Measurements from ENCODE around the gene PGBD5.

Gene PGBD5

GRCh38 chr1:230392536-230392909, 33.6 kb downstream of the PGBD5 start:
- no peak for DNase-seq (ENCODE audit: low read depth)
- H3K4me3 ChIP-seq (ENCODE audit: control insufficient read depth, low read depth, low read length) = no peak overlapping the region
- TF ChIP-seq CTCF (IDR thresholded peaks at IDR 0.05; ENCODE audit: control insufficient read depth, insufficient read depth, low read depth, low read length, missing control alignments) = no peak

- no peak overlapping the region for H3K4me3 ChIP-seq (ENCODE audit: control insufficient read depth, low read depth, low read length)
- TF ChIP-seq CTCF (IDR thresholded peaks at IDR 0.05; ENCODE audit: control insufficient read depth, insufficient read depth, low read depth, low read length, missing control alignments) = no peak
- DNase-seq (ENCODE audit: low read depth) = no peak
Observed at GRCh38 chr1:230391776-230392535, 34.2 kb downstream of the PGBD5 start.

- H3K4me3 ChIP-seq (ENCODE audit: control insufficient read depth, low read depth, low read length) = no peak overlapping the region
- no peak for DNase-seq (ENCODE audit: low read depth)
- TF ChIP-seq CTCF (IDR thresholded peaks at IDR 0.05; ENCODE audit: control insufficient read depth, insufficient read depth, low read depth, low read length, missing control alignments) = no peak
Observed at GRCh38 chr1:230390371-230390770, 35.8 kb downstream of the PGBD5 start.

- no peak for TF ChIP-seq CTCF (IDR thresholded peaks at IDR 0.05; ENCODE audit: control insufficient read depth, insufficient read depth, low read depth, low read length, missing control alignments)
- H3K4me3 ChIP-seq (ENCODE audit: control insufficient read depth, low read depth, low read length) = no peak overlapping the region
- no peak for DNase-seq (ENCODE audit: low read depth)
Observed at GRCh38 chr1:230387876-230388275, 38.3 kb downstream of the PGBD5 start.

GRCh38 chr1:230387296-230387695, 38.8 kb downstream of the PGBD5 start:
- TF ChIP-seq CTCF (IDR thresholded peaks at IDR 0.05; ENCODE audit: control insufficient read depth, insufficient read depth, low read depth, low read length, missing control alignments) = no peak

GRCh38 chr1:230386637-230387262, 39.4 kb downstream of the PGBD5 start:
- H3K4me3 ChIP-seq (ENCODE audit: control insufficient read depth, low read depth, low read length) = no peak overlapping the region
- DNase-seq (ENCODE audit: low read depth) = no peak
- no peak for TF ChIP-seq CTCF (IDR thresholded peaks at IDR 0.05; ENCODE audit: control insufficient read depth, insufficient read depth, low read depth, low read length, missing control alignments)

More at GRCh38 chr1:230387296-230387695, 38.8 kb downstream of the PGBD5 start:
- no peak overlapping the region for H3K4me3 ChIP-seq (ENCODE audit: control insufficient read depth, low read depth, low read length)
- no peak for DNase-seq (ENCODE audit: low read depth)

Data from AG09309 (cell line).